HepG2 (cell line): ENCODE data around the gene CUEDC2. TPM values are rescaled to one million over a fixed set of nuclear protein-coding genes. Genes with fewer than 3 reads are reported as not detected.

Experiments used
- ATAC-seq: fragments of 200-7000 bp; cut with Tn5 transposase; 3 replicates; pipeline ENCODE4 v1.9.1; 2020; ENCODE audit warnings: mild to moderate bottlenecking, moderate library complexity
- BruUV-seq: library from RNA; stranded (reverse); fragments of 400-500 nt; replicated peaks from 2 replicates; lab custom pipeline; 2021; lab: Mats Ljungman, UMichigan
- CTCF ChIA-PET: fragments of 300-600 bp; formaldehyde crosslinking; extraction: SDS; loops from one replicate; lab custom pipeline; 2021; ENCODE audit warnings: low total read pairs, inconsistent platforms, low intra/inter-chr PET ratio; lab: Yijun Ruan, JAX
- POLR2A ChIA-PET: fragments of 350-600 bp; sonication (Branson Sonifier 250); formaldehyde crosslinking; loops from one replicate; lab custom pipeline; 2020; ENCODE audit warnings: antibody characterized with exemption, inconsistent platforms; lab: Yijun Ruan, JAX
- DNase-seq: peaks from one replicate; pipeline ENCODE4 v3.0.0-alpha.2; 2015; ENCODE audit warnings: low spot score
- FAIRE-seq: peaks from 3 replicates; lab custom pipeline; 2011; peaks lifted over from hg19 to GRCh38; lab: Jason Lieb, UNC
- H2AFZ ChIP-seq: one replicate; pipeline ENCODE4 v1.6.1; 2011; ENCODE audit warnings: low read length, inconsistent platforms
- H3K27ac ChIP-seq: fragments of 300-600 bp; 3 replicates; pipeline ENCODE4 v1.8.0; 2011; ENCODE audit warnings: mixed run types, mild to moderate bottlenecking, mixed read lengths, low read length, inconsistent platforms; ENCODE audit not compliant: insufficient read depth; ENCODE audit errors: extremely low read length
- H3K27me3 ChIP-seq, 2 experiments: fragments of 200-600 bp in 1 of 2; 2 replicates in 1 of 2; 3 replicates in 1 of 2; pipeline versions ENCODE4 v1.6.0 to v1.8.0; 2011; ENCODE audit warnings: low read length in 2 of 2, mild to moderate bottlenecking in 2 of 2, moderate library complexity in 2 of 2, inconsistent platforms in 1 of 2; ENCODE audit not compliant: insufficient read depth in 2 of 2, control insufficient read depth in 1 of 2
- H3K36me3 ChIP-seq, 2 experiments: fragments of 200-600 bp in 1 of 2; replicated peaks in 1 of 2; 2 replicates in 1 of 2; 3 replicates in 1 of 2; pipeline versions ENCODE4 v1.5.1 to v1.8.0; 2011; ENCODE audit warnings: low read length in 2 of 2, inconsistent platforms in 1 of 2; ENCODE audit not compliant: insufficient read depth in 2 of 2, control insufficient read depth in 1 of 2
- H3K4me1 ChIP-seq: 2 replicates; pipeline ENCODE4 v1.5.1; 2012; ENCODE audit warnings: low read length, inconsistent platforms; ENCODE audit not compliant: insufficient read depth
- H3K4me2 ChIP-seq: 2 replicates; pipeline ENCODE4 v1.6.0; 2011; ENCODE audit warnings: low read depth, low read length, inconsistent platforms
- H3K4me3 ChIP-seq, 3 experiments: fragments of 200-600 bp in 1 of 3; sonication (generic), shearing (Covaris generic) in 1 of 3; replicated peaks in 1 of 3; 2 replicates each; pipeline ENCODE4 v1.5.1; 2011 to 2016; ENCODE audit warnings: low read length in 3 of 3, inconsistent platforms in 2 of 3, low read depth in 2 of 3, mild to moderate bottlenecking in 2 of 3, control low read depth in 1 of 3, mixed read lengths in 1 of 3; ENCODE audit not compliant: insufficient read depth in 1 of 3
- H3K79me2 ChIP-seq: one replicate; pipeline ENCODE4 v1.6.1; 2011; ENCODE audit warnings: low read length, inconsistent platforms; ENCODE audit not compliant: insufficient read depth
- H3K9ac ChIP-seq: 2 replicates; pipeline ENCODE4 v1.6.0; 2011; ENCODE audit warnings: mild to moderate bottlenecking, low read depth, low read length, inconsistent platforms; ENCODE audit not compliant: insufficient read depth
- H3K9me3 ChIP-seq: 2 replicates; pipeline ENCODE4 v1.5.1; 2012; ENCODE audit warnings: mild to moderate bottlenecking, low read length
- H4K20me1 ChIP-seq: 2 replicates; pipeline ENCODE4 v1.6.0; 2011; ENCODE audit warnings: inconsistent platforms, mild to moderate bottlenecking, low read length, moderate library complexity; ENCODE audit not compliant: insufficient read depth
- ELF3 ChIP-seq: IDR thresholded peaks from 2 replicates; pipeline ENCODE4 v1.6.1; 2016; ENCODE audit warnings: missing genetic modification reagents, missing compliant biosample characterization
- KLF13 ChIP-seq: sonication (generic); formaldehyde crosslinking; IDR thresholded peaks from 2 replicates; pipeline ENCODE4 v1.4.0; 2020; ENCODE audit warnings: mild to moderate bottlenecking, missing genetic modification reagents
- NCOR1 ChIP-seq: fragments of 200-600 bp; sonication (generic); IDR thresholded peaks from 2 replicates; pipeline ENCODE4 v1.7.0; 2017; ENCODE audit warnings: antibody characterized with exemption, low read length, borderline replicate concordance
- RFXAP ChIP-seq: sonication (generic); formaldehyde crosslinking; IDR thresholded peaks from 2 replicates; pipeline ENCODE4 v1.4.0; 2020; ENCODE audit warnings: missing genetic modification reagents, borderline replicate concordance
- SP5 ChIP-seq: IDR thresholded peaks from 2 replicates; pipeline ENCODE4 v1.6.1; 2016; ENCODE audit warnings: low read depth, borderline replicate concordance
- ZFX ChIP-seq: sonication (generic); formaldehyde crosslinking; IDR thresholded peaks from 2 replicates; pipeline ENCODE4 v1.4.0; 2020; ENCODE audit warnings: mild to moderate bottlenecking, low read depth, missing genetic modification reagents, moderate library complexity
- ZNF260 ChIP-seq: sonication (generic); formaldehyde crosslinking; IDR thresholded peaks from 2 replicates; pipeline ENCODE4 v1.4.0; 2020; ENCODE audit warnings: missing genetic modification reagents, low read depth, mild to moderate bottlenecking, borderline replicate concordance
- ZNF557 ChIP-seq: sonication (generic); formaldehyde crosslinking; IDR thresholded peaks from 2 replicates; pipeline ENCODE4 v1.4.0; 2020; ENCODE audit warnings: missing genetic modification reagents
- ZNF674 ChIP-seq: sonication (generic); formaldehyde crosslinking; IDR thresholded peaks from 2 replicates; pipeline ENCODE4 v1.5.0; 2020; ENCODE audit warnings: low read depth, mild to moderate bottlenecking, missing genetic modification reagents
- ZNF781 ChIP-seq: sonication (generic); formaldehyde crosslinking; IDR thresholded peaks from 2 replicates; pipeline ENCODE4 v1.5.1; 2020; ENCODE audit warnings: borderline replicate concordance, mild to moderate bottlenecking, missing genetic modification reagents; ENCODE audit errors: not compliant biosample characterization
- ZSCAN25 ChIP-seq: sonication (generic); formaldehyde crosslinking; IDR thresholded peaks from 2 replicates; pipeline ENCODE4 v1.8.0; 2022; ENCODE audit warnings: mild to moderate bottlenecking, missing genetic modification reagents
- WGBS: methylation state at CpG from one replicate; pipeline ENCODE4 v1.1.6; 2017; ENCODE audit warnings: low lambda C conversion rate; 5-methylcytosine and 5-hydroxymethylcytosine counted together
- in situ Hi-C: cut with HindIII; loops from 2 replicates; pipeline ENCODE4 v1.10.0; 2017; ENCODE audit warnings: low pct_unique_long_range_greater_than_20kb; ENCODE audit not compliant: extremely low pct_ligation_motif_present
- intact Hi-C: fragments of 100-400 bp; cut with micrococcal nuclease; formaldehyde crosslinking; loops from one replicate; pipeline ENCODE4 v1.10.0; 2022; ENCODE audit not compliant: unreplicated experiment
- polyA plus RNA-seq, 8 experiments: library from polyadenylated mRNA; depleted of rRNA in 3 of 8; stranded (reverse) in 7 of 8; unstranded in 1 of 8; fragments of >200 nt; fragmentation: Illumina TruSeq in 4 of 8; extraction: Trizol in 4 of 8; gene quantifications; 2 replicates each; pipeline versions ENCODE4 v1.2.1 to v1.2.3, GENCODE V29; 2011 to 2016; ENCODE audit warnings: low read depth in 4 of 8, missing spikeins in 1 of 8, mixed read lengths in 1 of 8; ENCODE audit not compliant: insufficient read depth in 1 of 8
- total RNA-seq, 5 experiments: library from RNA; depleted of rRNA; stranded (reverse); fragments of >200 nt; fragmentation: Illumina TruSeq; extraction: Trizol; gene quantifications; 2 replicates each; pipeline ENCODE4 v1.2.3, GENCODE V29; 2016; ENCODE audit warnings: low read depth in 1 of 5
- TF ChIP-seq, protein P1 (sequence below): sonication (generic); formaldehyde crosslinking; IDR thresholded peaks from 2 replicates; pipeline ENCODE4 v1.9.0; 2021; ENCODE audit warnings: missing genetic modification reagents, borderline replicate concordance
- TF ChIP-seq, protein P2 (sequence below), 2 experiments: sonication (generic) in 1 of 2; formaldehyde crosslinking in 1 of 2; IDR thresholded peaks; 2 replicates each; pipeline versions ENCODE4 v1.4.0 to v1.6.1; 2018 to 2020; ENCODE audit warnings: missing genetic modification reagents in 2 of 2, borderline replicate concordance in 1 of 2, low read depth in 1 of 2, mild to moderate bottlenecking in 1 of 2, missing biosample characterization in 1 of 2
- TF ChIP-seq, protein P3 (sequence below): sonication (generic); formaldehyde crosslinking; IDR thresholded peaks from 2 replicates; pipeline ENCODE4 v1.4.0; 2020; ENCODE audit warnings: missing genetic modification reagents

The CUEDC2 gene
- total and polyA plus RNA-seq, 2 of the 13 experiments (the other 11 are each of a cell fraction or from before 2014, with no cell fraction given), result 13.1 to 18.4 TPM

DNA sequence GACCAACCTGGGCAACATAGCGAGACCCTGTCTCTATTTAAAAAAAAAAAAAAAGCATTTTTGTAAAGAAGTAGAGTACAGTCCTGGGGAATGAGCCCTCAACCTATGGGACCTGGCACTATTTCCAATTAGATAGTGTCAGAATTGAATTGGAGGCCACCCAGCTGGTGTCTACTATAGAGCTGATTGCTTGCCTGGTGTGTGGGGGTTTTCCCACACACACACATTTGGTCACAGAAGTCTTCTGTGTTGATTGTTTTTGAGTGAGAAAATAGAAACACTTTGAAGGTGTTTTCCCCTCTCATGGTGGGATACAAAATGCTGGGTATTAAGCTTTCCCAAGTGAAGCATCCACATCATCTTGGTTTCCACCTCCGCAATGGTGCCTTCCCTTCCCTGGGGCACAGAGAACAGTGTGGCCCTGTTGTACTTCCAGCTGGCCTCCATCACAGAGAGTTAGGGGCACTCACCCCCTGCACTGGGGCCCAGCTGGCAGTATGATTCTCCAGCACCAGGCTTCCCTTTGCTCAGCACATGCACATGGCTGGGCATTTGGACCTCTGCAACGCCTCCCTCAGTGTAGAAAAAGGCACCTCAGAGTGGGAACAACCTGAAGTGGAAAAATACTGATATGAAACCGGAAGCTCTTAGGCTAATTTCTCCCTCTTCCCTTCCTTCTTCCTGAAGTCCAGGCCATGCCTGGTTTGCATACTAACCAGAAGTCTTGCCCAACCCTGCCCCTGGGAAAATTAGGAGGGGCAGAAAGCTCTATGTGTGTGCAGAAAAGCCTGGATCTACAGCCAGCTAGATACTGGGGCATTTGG is 47.6 kb downstream of the CUEDC2 start:
- peaks cover 11 to 22% of the 10 kb centered on the region in 2 experiments for H3K36me3 ChIP-seq
- intact Hi-C loops (no loop called here), in situ Hi-C loops (no loop called here)
- H3K4me2 ChIP-seq, result peak overlapping the region; percentile 36
- H3K9ac ChIP-seq, result no peak overlapping the region
- no peaks in the 10 kb centered on the region for H3K27me3 ChIP-seq
- DNase-seq (peak; percentile 57), ATAC-seq (peak; percentile 74), FAIRE-seq (peak; percentile 66)
- POLR2A ChIA-PET, result interaction anchor here (0.8 to 1.4 kb wide), 8 partner anchors 9 to 50 kb away, joined by 3 to 8 read pairs (median 4); partner anchors contain the start of genes FBXL15 and NFKB2
- peaks cover 14% of the 10 kb centered on the region for H3K4me1 ChIP-seq
- H2AFZ ChIP-seq, result no peak overlapping the region
- H4K20me1 ChIP-seq, result no peaks in the 10 kb centered on the region
- CTCF ChIA-PET, result no interaction called here
- 58% methylated on average over 4 of the region's 4 CpGs for WGBS
- no peak overlapping the region for H3K27ac ChIP-seq
- H3K79me2 ChIP-seq, result no peaks in the 10 kb centered on the region
- H3K4me3 ChIP-seq, result no peak overlapping the region
- H3K9me3 ChIP-seq, result no peaks in the 10 kb centered on the region
- no TSS peak for BruUV-seq
- TF ChIP-seq SP5 (CRISPR knock-in tag), result no peak
- 0 out of 2 replicates have a peak, but pooled peaks have one; percentile 10 for TF ChIP-seq RFXAP (CRISPR knock-in tag)
- TF ChIP-seq ELF3 (CRISPR knock-in tag), result 0 out of 2 replicates have a peak, but pooled peaks have one; percentile 39
- no peak for TF ChIP-seq KLF13 (CRISPR knock-in tag)
- TF ChIP-seq, protein P1, sequence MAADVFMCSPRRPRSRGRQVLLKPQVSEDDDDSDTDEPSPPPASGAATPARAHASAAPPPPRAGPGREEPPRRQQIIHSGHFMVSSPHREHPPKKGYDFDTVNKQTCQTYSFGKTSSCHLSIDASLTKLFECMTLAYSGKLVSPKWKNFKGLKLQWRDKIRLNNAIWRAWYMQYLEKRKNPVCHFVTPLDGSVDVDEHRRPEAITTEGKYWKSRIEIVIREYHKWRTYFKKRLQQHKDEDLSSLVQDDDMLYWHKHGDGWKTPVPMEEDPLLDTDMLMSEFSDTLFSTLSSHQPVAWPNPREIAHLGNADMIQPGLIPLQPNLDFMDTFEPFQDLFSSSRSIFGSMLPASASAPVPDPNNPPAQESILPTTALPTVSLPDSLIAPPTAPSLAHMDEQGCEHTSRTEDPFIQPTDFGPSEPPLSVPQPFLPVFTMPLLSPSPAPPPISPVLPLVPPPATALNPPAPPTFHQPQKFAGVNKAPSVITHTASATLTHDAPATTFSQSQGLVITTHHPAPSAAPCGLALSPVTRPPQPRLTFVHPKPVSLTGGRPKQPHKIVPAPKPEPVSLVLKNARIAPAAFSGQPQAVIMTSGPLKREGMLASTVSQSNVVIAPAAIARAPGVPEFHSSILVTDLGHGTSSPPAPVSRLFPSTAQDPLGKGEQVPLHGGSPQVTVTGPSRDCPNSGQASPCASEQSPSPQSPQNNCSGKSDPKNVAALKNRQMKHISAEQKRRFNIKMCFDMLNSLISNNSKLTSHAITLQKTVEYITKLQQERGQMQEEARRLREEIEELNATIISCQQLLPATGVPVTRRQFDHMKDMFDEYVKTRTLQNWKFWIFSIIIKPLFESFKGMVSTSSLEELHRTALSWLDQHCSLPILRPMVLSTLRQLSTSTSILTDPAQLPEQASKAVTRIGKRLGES (CRISPR knock-in tag), result no peak
- TF ChIP-seq ZNF557 (CRISPR knock-in tag), result no peak
- no peak for TF ChIP-seq ZFX (CRISPR knock-in tag)
- TF ChIP-seq, protein P2, sequence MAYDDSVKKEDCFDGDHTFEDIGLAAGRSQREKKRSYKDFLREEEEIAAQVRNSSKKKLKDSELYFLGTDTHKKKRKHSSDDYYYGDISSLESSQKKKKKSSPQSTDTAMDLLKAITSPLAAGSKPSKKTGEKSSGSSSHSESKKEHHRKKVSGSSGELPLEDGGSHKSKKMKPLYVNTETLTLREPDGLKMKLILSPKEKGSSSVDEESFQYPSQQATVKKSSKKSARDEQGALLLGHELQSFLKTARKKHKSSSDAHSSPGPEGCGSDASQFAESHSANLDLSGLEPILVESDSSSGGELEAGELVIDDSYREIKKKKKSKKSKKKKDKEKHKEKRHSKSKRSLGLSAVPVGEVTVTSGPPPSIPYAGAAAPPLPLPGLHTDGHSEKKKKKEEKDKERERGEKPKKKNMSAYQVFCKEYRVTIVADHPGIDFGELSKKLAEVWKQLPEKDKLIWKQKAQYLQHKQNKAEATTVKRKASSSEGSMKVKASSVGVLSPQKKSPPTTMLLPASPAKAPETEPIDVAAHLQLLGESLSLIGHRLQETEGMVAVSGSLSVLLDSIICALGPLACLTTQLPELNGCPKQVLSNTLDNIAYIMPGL (CRISPR knock-in tag; IDR thresholded peaks at IDR 0.05; ENCODE audit: borderline replicate concordance in 1 of 2, low read depth in 1 of 2), result no peak
- no peak for TF ChIP-seq NCOR1
- no peak for TF ChIP-seq ZNF260 (CRISPR knock-in tag)
- no peak for TF ChIP-seq ZSCAN25 (CRISPR knock-in tag)
- no peak for TF ChIP-seq ZNF674
- TF ChIP-seq, protein P3, sequence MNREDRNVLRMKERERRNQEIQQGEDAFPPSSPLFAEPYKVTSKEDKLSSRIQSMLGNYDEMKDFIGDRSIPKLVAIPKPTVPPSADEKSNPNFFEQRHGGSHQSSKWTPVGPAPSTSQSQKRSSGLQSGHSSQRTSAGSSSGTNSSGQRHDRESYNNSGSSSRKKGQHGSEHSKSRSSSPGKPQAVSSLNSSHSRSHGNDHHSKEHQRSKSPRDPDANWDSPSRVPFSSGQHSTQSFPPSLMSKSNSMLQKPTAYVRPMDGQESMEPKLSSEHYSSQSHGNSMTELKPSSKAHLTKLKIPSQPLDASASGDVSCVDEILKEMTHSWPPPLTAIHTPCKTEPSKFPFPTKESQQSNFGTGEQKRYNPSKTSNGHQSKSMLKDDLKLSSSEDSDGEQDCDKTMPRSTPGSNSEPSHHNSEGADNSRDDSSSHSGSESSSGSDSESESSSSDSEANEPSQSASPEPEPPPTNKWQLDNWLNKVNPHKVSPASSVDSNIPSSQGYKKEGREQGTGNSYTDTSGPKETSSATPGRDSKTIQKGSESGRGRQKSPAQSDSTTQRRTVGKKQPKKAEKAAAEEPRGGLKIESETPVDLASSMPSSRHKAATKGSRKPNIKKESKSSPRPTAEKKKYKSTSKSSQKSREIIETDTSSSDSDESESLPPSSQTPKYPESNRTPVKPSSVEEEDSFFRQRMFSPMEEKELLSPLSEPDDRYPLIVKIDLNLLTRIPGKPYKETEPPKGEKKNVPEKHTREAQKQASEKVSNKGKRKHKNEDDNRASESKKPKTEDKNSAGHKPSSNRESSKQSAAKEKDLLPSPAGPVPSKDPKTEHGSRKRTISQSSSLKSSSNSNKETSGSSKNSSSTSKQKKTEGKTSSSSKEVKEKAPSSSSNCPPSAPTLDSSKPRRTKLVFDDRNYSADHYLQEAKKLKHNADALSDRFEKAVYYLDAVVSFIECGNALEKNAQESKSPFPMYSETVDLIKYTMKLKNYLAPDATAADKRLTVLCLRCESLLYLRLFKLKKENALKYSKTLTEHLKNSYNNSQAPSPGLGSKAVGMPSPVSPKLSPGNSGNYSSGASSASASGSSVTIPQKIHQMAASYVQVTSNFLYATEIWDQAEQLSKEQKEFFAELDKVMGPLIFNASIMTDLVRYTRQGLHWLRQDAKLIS, result no peak
- TF ChIP-seq ZNF781 (CRISPR knock-in tag), result no peak
